Endometrial microvascular endothelial cells (primary cell): ENCODE measurements around the gene GALP. TPM values are rescaled to one million over a fixed set of nuclear protein-coding genes. Genes with fewer than 3 reads are reported as not detected.
"Not testable (repeated sequence)": the region's sequence is repeated elsewhere in the genome, so short reads cannot be mapped to it uniquely, and the experiment has no call there.

Experiments
- in situ Hi-C: cut with HindIII; loops from 2 replicates; pipeline ENCODE4 v1.10.0; 2017; ENCODE audit warnings: low sequenced_read_pairs, low pct_unique_long_range_greater_than_20kb; ENCODE audit errors: inconsistent ontology term
- total RNA-seq: library from RNA; depleted of rRNA; stranded (reverse); fragments of >200 nt; gene quantifications from one replicate; pipeline ENCODE4 v1.2.3, GENCODE V29; 2015; ENCODE audit errors: inconsistent ontology term

GALP gene
- total RNA-seq, 1 donor from 2014 or later, result not detected

GRCh38 chr19:56174550-56174949 is 1.3 kb upstream of the GALP start:
- in situ Hi-C loops, result no loop called here

DNA sequence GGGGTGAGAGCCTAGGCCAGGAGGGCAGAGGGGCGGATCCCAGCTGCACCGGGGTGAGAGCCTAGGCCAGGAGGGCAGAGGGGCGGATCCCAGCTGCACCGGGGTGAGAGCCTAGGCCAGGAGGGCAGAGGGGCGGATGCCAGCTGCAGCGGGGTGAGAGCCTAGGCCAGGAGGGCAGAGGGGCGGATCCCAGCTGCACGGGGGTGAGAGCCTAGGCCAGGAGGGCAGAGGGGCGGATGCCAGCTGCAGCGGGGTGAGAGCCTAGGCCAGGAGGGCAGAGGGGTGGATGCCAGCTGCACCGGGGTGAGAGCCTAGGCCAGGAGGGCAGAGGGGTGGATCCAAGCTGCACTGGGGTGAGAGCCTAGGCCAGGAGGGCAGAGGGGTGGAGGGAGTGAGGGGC is 502 bp downstream of the GALP start:
- in situ Hi-C loops, result not testable (repeated sequence)

GRCh38 chr19:56176881-56177280 is 1.1 kb downstream of the GALP start:
- in situ Hi-C loops, result no loop called here

- in situ Hi-C loops, result no loop called here
Observed at GRCh38 chr19:56177564-56178243, 1.9 kb downstream of the GALP start.

DNA sequence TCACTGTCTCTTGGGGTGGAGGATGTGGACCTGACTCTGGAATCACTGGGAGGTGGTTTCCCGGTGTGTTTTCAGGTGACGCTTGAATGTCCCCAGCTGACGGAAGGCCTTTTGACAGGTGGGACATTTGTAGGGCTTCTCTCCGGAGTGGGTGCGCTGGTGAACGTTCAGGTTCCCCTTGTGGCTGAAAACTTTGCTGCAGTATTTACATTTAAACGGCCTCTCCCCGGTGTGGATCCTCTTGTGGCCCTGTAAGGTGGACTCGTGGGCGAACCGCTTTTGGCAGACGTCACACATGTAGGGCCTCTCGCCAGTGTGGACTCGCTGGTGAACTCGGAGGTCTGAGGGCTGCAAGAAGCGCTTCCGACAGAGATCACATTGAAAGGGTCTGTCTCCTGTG is 14.0 kb downstream of the GALP start:
- in situ Hi-C loops, result no loop called here

GRCh38 chr19:56191115-56191514 is 15.3 kb downstream of the GALP start:
- in situ Hi-C loops, result no loop called here

DNA sequence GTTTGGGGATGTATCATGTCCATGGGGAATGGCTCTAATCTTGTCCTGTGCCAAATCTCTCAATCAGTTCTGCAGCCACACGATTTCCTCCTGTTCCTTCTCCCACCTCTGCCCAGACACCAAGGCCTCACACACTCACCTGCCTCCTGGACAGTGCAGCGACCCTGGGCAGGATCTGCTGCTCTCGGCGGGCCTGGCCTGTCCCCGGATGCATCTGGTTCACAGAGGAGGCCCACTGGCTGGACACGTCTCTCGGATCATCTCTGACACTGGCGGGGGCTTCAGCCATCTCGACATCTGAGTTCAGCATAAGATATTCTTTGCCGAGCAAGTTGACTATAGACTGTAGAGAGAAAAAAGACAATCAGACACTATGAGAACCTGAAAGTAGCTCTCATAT is 15.9 kb downstream of the GALP start:
- in situ Hi-C loops, result no loop called here

- in situ Hi-C loops, result no loop called here
Observed at GRCh38 chr19:56193981-56194640, 18.3 kb downstream of the GALP start.

DNA sequence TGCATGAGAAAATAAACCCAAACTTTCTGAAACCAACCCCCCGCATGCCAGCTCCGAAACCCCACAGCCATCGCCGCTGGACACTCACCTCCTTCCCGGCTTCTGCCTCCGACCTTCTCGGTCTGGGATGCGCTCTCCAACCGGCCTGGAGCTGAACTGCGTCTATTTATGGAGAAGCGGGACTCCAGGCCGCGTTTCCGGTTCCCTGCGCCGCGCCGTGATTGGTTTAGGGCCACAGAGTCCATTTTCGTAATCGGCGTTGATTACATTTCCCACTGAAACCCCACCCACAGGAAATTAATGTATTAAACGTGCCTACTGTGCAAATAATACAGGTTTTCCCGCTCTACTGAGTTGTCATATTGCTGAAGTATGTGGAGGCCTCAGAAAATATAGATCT is 21.8 kb downstream of the GALP start, which contains the start of gene ZSCAN5B:
TSS of gene ZSCAN5B (minus strand) at position 138 of the 400 bp plus-strand sequence. CDS start 4,731 bp downstream, outside the sequence.
- in situ Hi-C loops, result not testable (repeated sequence)

DNA sequence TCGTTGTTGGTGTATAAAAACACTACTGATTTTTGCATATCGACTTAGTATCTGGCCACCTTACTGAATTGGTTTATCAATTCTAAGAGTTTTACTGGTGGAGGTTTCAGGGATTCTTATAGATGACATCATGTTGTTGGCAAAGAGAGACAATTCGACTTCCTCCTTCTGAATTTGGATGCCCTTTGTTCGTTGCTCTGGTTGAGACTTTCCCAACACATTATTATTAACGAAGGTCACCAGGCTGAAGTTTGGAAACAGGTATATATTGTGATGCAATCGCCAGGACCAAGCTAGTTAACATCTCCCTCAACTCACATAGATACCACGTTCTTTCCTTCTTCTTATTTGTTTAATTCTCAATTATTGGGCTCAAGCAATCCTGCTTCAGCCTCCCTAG is 23.9 kb downstream of the GALP start:
- in situ Hi-C loops, result no loop called here

DNA sequence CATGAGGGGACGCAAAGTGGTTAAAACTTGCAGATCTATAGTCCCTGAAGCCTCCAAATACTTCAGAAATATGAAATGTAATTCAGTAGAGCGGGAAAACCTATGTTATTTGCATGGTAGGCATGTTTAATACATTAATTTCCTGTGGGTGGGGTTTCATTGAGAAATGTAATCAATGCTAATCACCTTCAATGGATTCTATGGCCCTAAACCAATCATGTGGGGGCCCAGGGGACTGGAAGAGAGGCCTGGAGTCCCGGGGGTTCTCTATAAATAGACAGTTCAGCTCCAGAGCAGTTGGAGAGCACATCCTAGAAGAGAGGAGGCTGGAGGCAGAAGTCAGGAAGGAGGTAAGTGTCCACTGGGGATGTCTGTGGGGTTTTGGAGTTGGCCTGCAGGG is 26.2 kb downstream of the GALP start, which contains the start of gene ZSCAN5C:
TSS of gene ZSCAN5C (plus strand) at position 301 of the 400 bp plus-strand sequence. CDS start 3,641 bp downstream, outside the sequence.
- in situ Hi-C loops, result no loop called here

GRCh38 chr19:56207581-56207980 is 31.8 kb downstream of the GALP start:
- in situ Hi-C loops, result not testable (repeated sequence)

DNA sequence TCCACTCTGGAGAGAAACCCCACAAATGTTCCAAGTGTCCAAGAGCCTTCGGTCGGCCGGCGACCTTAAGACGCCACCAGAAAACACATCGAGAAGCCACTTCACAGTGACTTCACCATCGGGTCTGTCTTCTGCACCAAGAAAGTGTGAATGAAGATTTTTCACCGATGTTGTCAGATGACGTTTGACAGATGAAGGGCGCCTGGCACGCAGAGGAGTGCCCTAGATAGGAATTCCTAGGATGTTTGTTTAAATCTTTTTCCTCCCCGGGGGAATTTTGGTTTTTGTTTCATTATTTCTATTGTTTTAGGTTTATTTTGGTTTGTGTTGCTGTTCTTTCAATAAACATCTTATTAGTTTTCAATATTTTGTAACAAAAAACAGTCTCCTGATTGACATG is 33.3 kb downstream of the GALP start:
- in situ Hi-C loops, result no loop called here

GRCh38 chr19:56210036-56210435 is 34.2 kb downstream of the GALP start:
- in situ Hi-C loops, result not testable (repeated sequence)

GRCh38 chr19:56211718-56212117 is 35.9 kb downstream of the GALP start:
- in situ Hi-C loops, result no loop called here

DNA sequence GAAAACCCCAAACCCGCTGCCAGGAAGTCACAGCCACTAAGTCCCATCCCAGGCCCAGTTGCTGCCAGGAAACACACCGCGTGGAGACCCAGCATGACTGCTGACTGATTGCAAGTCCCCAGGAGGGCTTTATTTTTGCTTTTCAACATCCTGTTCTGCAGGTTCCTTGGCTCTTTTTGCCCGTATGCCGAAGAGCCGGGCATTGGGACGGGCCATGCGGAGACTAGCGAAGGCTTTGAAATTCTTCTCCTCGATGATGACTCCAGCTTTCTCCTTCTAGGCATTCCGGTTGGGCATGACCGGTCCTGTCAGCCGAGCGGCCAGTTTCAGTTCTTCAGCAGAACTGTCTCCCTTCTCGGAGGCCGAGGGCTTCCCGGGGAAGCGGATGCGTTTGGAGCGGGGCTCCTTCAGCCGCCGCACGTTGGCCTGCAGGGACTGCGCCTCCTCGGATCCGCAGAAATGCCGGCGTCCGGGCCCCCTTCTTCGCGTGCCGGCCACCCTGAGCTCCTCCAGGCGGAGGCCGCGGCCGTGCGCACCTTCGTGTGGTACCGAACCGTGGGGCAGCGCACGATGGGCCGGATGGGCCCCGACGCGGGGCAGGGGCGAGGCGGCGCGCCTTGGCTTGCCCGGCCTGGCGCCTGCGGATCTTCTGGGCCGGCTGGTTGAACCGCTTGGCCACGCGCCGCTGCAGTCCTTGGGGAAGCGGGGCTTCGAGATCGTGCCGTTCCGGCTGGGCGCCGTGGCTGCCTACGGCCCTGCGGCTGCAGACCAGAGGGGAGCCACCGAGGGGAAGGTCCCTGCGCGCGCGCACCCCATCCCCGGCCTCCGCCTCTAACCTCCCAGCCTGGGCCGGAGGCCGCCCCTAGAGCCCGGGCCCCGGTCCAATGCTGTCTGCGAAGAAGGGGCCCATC is 41.5 kb downstream of the GALP start:
- in situ Hi-C loops, result no loop called here

GRCh38 chr19:56218961-56219360 is 43.2 kb downstream of the GALP start:
- in situ Hi-C loops, result no loop called here

GRCh38 chr19:56221442-56221841 is 45.6 kb downstream of the GALP start:
- in situ Hi-C loops, result not testable (repeated sequence)

GRCh38 chr19:56221851-56222250 is 46.0 kb downstream of the GALP start:
- in situ Hi-C loops, result no loop called here
